ENCODE data around the gene ABCA3. TPM values are rescaled to one million over a fixed set of nuclear protein-coding genes. Genes with fewer than 3 reads are reported as not detected.

The ABCA3 gene
- total RNA-seq, 2 donors from 2014 or later = 8.2 to 24.7 TPM

DNA sequence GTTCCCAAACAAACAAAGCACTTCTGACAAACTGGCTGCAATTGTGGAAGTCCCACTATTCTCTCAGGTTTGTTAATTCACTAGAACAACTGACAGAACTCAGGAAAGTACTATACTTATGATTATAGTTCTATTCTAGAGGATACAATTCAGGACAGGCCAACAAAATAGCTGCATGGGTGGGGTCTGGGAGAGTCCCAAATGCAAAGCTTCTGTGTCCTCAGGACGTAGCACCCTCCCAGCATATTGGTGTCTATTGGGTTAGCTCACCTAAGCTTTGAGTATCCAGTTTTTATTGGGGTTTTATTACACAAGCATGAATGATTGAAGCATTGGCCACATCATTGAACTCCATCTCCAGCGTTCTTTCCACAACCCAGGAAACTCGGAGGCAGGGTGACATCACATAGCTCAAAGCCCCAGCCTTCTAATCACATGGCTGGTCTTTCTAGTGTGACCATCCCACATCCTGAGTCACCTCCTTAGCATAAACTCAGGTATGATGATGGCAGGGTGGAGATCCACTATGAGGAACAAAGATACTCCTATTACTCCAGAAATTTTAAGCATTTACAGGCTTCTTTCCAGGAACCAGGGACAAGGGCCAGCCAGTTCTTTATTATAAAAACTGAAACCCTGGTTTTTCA lies 44.8 kb upstream of the ABCA3 start:
- DNase-seq (ENCODE audit: low spot score) = no peak
- Histone ChIP-seq H3K36me3 (no peaks in the 10 kb centered on the region), H3K4me3 (no peak overlapping the region), H3K4me1 (replicated peaks) (no peaks in the 10 kb centered on the region), H3K27ac (no peak overlapping the region), H3K27me3 (replicated peaks; ENCODE audit: insufficient read depth) (no peaks in the 10 kb centered on the region), H3K9me3 (no peaks in the 10 kb centered on the region)
- intact Hi-C loops (cut with DNase I) = no loop called here
- 49% methylated on average over 3 of the region's 3 CpGs for WGBS
- TF ChIP-seq, protein P1, sequence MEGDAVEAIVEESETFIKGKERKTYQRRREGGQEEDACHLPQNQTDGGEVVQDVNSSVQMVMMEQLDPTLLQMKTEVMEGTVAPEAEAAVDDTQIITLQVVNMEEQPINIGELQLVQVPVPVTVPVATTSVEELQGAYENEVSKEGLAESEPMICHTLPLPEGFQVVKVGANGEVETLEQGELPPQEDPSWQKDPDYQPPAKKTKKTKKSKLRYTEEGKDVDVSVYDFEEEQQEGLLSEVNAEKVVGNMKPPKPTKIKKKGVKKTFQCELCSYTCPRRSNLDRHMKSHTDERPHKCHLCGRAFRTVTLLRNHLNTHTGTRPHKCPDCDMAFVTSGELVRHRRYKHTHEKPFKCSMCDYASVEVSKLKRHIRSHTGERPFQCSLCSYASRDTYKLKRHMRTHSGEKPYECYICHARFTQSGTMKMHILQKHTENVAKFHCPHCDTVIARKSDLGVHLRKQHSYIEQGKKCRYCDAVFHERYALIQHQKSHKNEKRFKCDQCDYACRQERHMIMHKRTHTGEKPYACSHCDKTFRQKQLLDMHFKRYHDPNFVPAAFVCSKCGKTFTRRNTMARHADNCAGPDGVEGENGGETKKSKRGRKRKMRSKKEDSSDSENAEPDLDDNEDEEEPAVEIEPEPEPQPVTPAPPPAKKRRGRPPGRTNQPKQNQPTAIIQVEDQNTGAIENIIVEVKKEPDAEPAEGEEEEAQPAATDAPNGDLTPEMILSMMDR (IDR thresholded peaks at IDR 0.05) = no peak
- no peak for TF ChIP-seq POLR2A (IDR thresholded peaks at IDR 0.05)
- TF ChIP-seq POLR2AphosphoS5 (IDR thresholded peaks at IDR 0.05) = no peak

DNA sequence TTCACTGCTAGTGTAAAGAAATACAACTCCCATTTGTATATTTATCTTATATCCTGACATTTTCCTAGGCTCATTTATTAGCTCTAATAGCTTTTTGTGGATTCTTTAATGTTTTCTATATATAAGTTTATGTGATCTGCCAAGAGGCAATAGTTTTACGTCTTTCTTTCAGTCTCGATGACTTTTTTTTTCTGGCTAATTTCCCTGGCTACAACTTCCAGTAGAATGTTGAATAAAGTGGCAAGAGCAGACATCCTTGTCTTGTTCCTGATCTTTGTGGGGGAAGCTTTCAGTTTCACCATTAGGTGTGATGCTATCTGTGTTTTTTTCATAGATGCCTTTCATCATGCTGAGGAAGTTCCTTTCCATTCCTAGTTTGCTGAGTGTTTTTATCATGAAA lies 43.9 kb upstream of the ABCA3 start:
- DNase-seq (ENCODE audit: low spot score) = no peak

DNA sequence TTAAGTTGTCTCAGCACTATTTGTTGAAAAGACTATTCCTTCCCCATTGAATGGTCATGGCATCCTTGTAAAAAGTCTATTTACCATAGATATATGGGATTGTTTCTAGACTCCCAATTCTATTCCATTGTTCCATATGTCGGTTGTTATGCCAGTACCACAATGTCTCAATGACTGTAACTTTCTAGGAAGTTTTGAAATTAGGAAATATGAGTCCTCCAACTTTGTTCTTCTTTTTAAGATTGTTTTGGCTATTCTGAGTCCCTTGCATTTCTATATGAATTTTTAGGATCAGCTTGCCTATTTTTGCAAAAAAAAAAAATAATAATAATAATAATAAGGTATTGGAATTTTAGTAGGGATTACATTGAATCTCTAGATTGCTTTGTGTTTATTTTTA lies 43.0 kb upstream of the ABCA3 start:
- TF ChIP-seq, protein P1 (IDR thresholded peaks at IDR 0.05) = no peak
- TF ChIP-seq POLR2A (IDR thresholded peaks at IDR 0.05) (no peak), POLR2AphosphoS5 (IDR thresholded peaks at IDR 0.05) (no peak)

More for the DNA sequence above, 43.9 kb upstream of the ABCA3 start:
- H3K27ac ChIP-seq = no peak overlapping the region
- H3K4me3 ChIP-seq = no peak overlapping the region
- TF ChIP-seq, protein P1 (IDR thresholded peaks at IDR 0.05) = no peak
- no peak for TF ChIP-seq POLR2A (IDR thresholded peaks at IDR 0.05)
- intact Hi-C loops (cut with DNase I) = no loop called here
- H3K27me3 ChIP-seq (replicated peaks; ENCODE audit: insufficient read depth) = no peaks in the 10 kb centered on the region
- no peaks in the 10 kb centered on the region for H3K9me3 ChIP-seq
- no peaks in the 10 kb centered on the region for H3K4me1 ChIP-seq (replicated peaks)
- H3K36me3 ChIP-seq = no peaks in the 10 kb centered on the region
- 7% methylated on average over 2 of the region's 2 CpGs for WGBS

DNA sequence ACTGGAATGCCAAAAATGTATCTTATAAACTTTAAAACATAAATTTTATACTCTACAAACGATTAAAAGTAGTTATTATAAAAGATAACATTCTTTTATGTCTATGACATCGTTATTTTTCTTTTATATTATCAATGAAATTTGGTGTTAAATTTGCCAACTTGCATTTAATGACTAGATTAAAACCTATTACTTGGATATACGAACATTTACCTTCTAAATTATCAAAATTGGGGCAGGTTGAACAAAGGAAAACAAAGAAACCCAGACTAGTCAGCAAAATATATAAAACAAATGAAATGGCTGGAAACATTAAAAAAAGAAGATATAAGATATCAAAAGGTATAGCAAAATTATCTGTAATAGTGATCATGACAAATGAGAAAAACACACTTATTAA lies 34.1 kb upstream of the ABCA3 start:
- Histone ChIP-seq H3K4me1 (replicated peaks) (no peaks in the 10 kb centered on the region), H3K9me3 (no peaks in the 10 kb centered on the region), H3K36me3 (no peaks in the 10 kb centered on the region), H3K4me3 (no peak overlapping the region), H3K27me3 (replicated peaks; ENCODE audit: insufficient read depth) (no peaks in the 10 kb centered on the region), H3K27ac (no peak overlapping the region)
- WGBS = 47% methylated on average over 3 of the region's 3 CpGs
- TF ChIP-seq POLR2AphosphoS5 (IDR thresholded peaks at IDR 0.05) = no peak
- no peak for TF ChIP-seq POLR2A (IDR thresholded peaks at IDR 0.05)
- TF ChIP-seq, protein P1 (IDR thresholded peaks at IDR 0.05) = no peak
- DNase-seq (ENCODE audit: low spot score) = no peak
- intact Hi-C loops (cut with DNase I) = no loop called here

More for the DNA sequence above, 43.0 kb upstream of the ABCA3 start:
- Histone ChIP-seq H3K4me3 (no peak overlapping the region), H3K27ac (no peak overlapping the region), H3K9me3 (no peaks in the 10 kb centered on the region), H3K36me3 (no peaks in the 10 kb centered on the region), H3K4me1 (replicated peaks) (no peaks in the 10 kb centered on the region), H3K27me3 (replicated peaks; ENCODE audit: insufficient read depth) (no peaks in the 10 kb centered on the region)
- intact Hi-C loops (cut with DNase I) = no loop called here
- WGBS = 100% methylated on average over 1 of the region's 1 CpG
- no peak for DNase-seq (ENCODE audit: low spot score)

DNA sequence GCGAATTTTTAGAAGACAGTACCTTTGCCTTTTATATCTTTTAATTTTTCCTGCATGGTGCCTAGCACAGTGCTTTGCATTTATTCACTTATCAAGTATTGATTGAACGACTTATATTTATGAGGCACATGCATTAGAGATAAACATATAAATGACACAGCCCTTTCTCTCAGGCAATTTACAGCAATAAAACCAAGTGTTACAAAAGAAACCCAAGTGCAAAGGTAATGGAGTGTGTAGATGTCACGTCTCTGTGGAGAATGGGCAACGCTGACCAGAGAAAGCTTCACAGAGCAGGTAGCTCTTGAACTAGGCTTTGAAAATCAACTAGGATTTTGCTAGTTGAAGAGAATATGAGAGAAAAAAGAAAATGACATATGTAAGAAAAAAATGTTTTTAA lies 32.6 kb upstream of the ABCA3 start:
- intact Hi-C loops (cut with DNase I) = no loop called here
- H3K36me3 ChIP-seq = no peaks in the 10 kb centered on the region
- no peaks in the 10 kb centered on the region for H3K27me3 ChIP-seq (replicated peaks; ENCODE audit: insufficient read depth)
- H3K27ac ChIP-seq = no peak overlapping the region
- 70% methylated on average over 4 of the region's 4 CpGs for WGBS
- H3K4me1 ChIP-seq (replicated peaks) = no peaks in the 10 kb centered on the region
- no peaks in the 10 kb centered on the region for H3K9me3 ChIP-seq
- DNase-seq (ENCODE audit: low spot score) = no peak
- TF ChIP-seq POLR2A (IDR thresholded peaks at IDR 0.05) (no peak), POLR2AphosphoS5 (IDR thresholded peaks at IDR 0.05) (no peak)
- TF ChIP-seq, protein P1 (IDR thresholded peaks at IDR 0.05) = no peak
- no peak overlapping the region for H3K4me3 ChIP-seq

Data from prostate gland (tissue), 2 donors.